Endometrial microvascular endothelial cells (primary cell): ENCODE results near the gene TRIM66. TPM values are rescaled to one million over a fixed set of nuclear protein-coding genes. Genes with fewer than 3 reads are reported as not detected.

Experiments
- in situ Hi-C: cut with HindIII; loops from 2 replicates; pipeline ENCODE4 v1.10.0; 2017; ENCODE audit warnings: low sequenced_read_pairs, low pct_unique_long_range_greater_than_20kb; ENCODE audit errors: inconsistent ontology term
- total RNA-seq: library from RNA; depleted of rRNA; stranded (reverse); fragments of >200 nt; gene quantifications from one replicate; pipeline ENCODE4 v1.2.3, GENCODE V29; 2015; ENCODE audit errors: inconsistent ontology term

The TRIM66 gene
- total RNA-seq, 1 donor from 2014 or later: 5.7 TPM

- in situ Hi-C loops: no loop called here
Measured at GRCh38 chr11:8636127-8636526, 46.3 kb downstream of the TRIM66 start.

- in situ Hi-C loops: no loop called here
Measured at GRCh38 chr11:8634498-8634897, 48.0 kb downstream of the TRIM66 start.

GRCh38 chr11:8631395-8632118 is 50.9 kb downstream of the TRIM66 start:
- in situ Hi-C loops: no loop called here

DNA sequence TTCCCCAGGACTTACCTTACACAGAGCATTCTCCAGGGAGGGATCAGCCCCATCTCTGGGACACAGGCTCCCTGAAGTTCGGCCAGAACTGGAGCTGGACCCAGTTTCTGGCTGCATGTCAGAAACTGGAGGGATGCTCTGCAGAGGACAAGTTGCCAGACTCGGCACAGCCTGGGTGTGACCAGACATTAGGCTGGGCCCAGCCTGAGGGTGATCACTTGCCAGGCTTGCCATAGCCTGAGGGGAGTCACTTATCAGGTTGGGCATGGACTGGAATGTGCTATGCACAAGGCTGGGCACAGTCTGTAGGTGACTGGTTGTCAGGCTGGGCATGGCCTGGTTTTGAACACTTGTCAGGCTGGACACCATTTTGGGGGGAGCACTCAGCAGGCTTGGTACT is 57.8 kb downstream of the TRIM66 start:
- in situ Hi-C loops: no loop called here

DNA sequence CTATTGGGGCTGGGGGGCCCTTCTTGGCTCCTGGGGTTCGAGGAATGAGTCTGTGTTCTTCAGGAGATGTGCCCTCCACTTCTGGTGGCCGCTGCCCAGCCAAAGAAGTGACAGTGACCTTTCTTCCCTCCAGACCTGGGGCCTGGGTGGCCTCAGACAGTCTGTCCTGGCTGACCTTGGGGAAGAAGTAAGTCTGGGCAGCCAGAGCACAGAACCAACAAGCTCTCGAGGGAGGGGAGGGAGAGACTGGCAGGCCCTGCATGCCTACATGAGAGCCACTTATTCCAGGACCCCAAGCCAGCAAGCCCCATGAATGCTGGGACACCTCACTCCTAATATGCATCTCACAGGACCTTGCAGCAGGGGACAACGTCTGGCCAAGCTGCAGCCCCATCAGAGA is 61.3 kb downstream of the TRIM66 start:
- in situ Hi-C loops: no loop called here

- in situ Hi-C loops: no loop called here
Measured at GRCh38 chr11:8617063-8617462, 65.4 kb downstream of the TRIM66 start.

- in situ Hi-C loops: no loop called here
Measured at GRCh38 chr11:8615291-8616032, 67.0 kb downstream of the TRIM66 start.

DNA sequence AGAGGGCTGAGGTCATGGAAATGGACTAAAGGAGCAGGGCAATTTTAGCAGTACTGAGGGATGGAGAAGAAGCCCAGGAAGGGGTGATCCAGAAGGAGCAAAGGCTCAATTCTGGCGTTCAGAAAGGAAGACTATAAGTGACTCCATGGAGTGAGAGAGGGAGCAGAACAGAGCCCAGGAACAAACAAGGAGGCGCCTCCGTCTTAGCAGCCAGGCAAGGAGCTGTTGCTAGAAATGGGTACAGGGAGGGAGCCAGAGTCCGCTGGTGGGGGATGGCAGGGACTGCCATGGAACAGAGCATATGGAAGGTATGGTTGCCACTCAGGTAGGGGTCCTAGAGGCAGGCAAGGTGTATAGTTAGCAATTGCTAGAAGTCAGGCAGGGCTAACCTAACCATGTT is 68.0 kb downstream of the TRIM66 start:
- in situ Hi-C loops: no loop called here

DNA sequence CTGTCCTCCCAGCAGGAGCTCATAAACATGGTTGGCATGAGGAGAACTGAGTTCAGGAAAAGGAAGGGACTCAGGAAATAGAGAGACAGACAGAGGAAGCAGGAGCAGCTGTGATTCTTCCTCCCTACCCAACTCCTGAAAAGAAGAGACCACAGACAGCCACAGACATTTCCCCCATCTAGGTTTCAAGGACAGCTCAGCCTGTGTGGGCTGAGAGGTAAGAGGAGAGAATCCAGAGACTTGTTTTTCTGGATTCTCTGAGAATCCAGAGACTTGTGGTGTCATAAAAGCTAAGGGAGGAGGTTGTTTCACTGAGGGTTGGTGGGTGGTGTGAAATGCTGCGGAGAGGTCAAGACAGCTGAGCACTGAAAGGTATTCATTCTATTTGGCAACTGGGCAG is 69.4 kb downstream of the TRIM66 start:
- in situ Hi-C loops: no loop called here

DNA sequence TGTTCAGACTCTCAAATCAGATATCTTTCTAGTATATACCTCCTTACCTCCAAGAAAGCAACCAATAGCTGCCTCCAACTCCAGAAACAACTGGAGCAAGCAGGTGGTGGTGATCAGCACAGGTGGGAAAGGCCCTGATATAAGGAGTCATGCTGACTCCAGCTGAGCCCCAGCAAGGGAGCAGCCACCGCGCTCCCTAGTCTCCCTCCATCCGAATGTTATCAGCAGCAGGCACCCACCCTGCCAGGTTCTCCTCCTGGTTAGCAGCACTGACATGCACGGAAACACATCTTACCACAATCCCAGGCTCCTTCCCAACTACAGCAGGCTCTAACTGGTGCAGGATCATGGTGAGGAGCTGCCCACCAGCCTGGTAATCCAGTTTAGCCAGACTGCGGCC is 69.9 kb downstream of the TRIM66 start:
- in situ Hi-C loops: no loop called here

GRCh38 chr11:8610532-8611116 is 71.8 kb downstream of the TRIM66 start:
- in situ Hi-C loops: no loop called here

- in situ Hi-C loops: no loop called here
Measured at GRCh38 chr11:8608652-8609051, 73.8 kb downstream of the TRIM66 start.

DNA sequence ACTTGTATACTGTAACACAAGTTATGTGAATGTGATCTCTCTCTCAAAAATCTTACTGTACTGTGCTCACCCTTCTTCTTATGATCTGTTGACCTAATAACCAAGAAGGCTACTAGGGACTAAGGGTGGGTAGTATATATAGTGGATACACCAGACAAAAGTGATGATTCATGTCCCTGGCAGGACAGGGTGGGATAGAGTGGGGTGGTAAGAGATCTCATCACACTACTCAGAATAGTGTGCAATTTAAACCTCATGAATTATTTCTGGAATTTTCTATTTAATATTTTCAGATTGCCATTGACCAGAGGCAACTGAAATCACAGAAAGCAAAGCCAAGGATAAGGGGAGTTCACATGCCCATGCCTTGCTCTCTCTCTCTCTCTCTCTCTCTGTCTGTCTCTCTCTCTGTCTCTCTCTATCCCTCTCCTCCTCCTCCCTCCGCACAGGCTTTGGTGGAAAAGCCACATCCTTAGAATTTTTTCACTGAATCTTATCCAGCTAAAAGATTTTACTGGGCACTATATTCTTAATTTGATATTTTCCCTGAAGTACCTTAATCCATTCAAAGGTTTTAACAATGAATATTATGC is 76.4 kb downstream of the TRIM66 start:
- in situ Hi-C loops: no loop called here

DNA sequence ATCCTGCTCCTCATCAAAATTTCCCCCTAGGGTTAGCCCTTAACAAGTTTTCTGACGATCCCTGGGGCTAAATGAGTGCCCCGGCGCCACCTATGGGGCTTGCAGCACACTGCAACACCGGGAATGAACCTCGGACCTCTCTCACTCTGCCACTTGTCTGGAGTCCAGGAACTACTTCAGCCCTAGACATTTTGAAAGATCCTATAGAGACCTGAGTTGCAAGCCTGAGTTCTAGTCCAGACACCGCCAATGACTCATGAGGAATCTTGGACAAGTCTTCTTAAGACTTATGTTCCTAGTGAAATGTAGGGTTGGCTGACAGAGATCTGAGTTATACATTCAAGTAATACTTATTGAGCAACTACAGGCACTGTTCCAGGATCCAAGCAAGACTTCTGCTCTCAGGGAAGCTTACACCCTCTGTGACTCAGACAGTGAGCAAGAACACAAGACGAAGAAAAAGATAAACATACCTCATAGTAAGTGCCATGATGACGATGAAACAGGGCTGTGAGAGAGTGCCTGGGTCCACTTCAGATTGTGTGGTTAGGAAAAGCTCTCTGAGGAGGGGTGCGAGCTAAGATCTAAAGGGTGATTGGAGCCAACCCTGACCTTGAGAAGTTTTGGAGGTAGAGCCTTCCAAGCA is 78.3 kb downstream of the TRIM66 start:
- in situ Hi-C loops: no loop called here

DNA sequence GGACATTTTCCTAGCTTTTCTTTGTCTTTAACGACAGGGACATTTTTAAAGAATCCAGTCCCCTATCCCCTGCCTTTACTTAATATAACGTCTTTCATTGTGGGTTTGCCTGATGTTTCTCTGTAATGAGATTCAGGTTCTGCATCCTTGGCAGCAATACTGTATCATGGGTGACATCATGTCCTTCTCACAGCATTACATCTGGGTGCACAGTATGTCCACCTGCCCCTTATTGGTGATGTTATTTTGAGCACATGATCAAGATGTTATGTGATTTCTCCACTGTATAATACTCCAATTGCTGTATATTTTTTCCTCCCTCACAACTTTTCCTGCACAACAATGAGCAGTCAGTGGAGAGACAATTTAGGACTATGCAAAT is 78.8 kb downstream of the TRIM66 start:
- in situ Hi-C loops: no loop called here

- in situ Hi-C loops: no loop called here
Measured at GRCh38 chr11:8601376-8602133, 80.9 kb downstream of the TRIM66 start.

DNA sequence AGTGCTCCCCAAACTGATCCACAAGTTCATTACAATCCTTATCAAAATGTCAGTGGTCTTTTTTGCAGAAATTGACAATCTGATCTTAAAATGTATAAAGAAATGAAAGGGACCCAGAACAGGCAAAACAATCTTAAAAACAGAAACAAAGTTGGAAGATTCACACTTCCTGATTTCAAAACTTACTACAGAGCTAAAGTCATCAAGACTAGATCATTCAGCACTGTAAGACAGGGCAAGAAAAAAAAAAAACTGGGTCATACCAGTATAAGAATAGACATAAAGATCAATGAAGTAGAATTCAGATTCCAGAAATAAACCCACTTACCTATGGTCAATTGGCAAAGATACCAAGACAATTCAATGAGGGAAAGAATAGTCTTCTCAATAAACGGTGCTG is 84.0 kb downstream of the TRIM66 start:
- in situ Hi-C loops: no loop called here

DNA sequence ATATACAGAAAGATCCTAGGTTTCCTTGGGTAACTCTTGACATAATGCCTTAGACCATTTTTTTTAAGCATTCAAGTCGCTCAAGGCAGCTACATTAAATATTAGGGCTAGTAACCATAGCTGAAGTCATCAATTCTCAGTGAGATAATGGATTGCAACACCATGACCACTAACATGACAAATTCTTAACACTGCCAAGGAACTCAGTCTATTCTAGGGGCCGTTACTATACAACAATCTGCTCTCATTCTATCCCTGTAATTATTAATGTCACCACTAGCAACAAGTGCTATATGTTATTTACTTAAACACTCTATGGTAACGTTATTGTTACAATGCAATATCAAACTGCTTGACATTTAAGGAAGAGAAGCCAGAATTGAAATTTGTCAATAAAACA is 85.3 kb downstream of the TRIM66 start:
- in situ Hi-C loops: no loop called here
